ENCODE measurements around the gene LVRN. TPM values are rescaled to one million over a fixed set of nuclear protein-coding genes. Genes with fewer than 3 reads are reported as not detected.

The LVRN gene
- total and polyA plus RNA-seq, 2 donors (not counting 3 experiments of a cell fraction or from before 2014, with no cell fraction given): 0.11 to 0.38 TPM

DNA sequence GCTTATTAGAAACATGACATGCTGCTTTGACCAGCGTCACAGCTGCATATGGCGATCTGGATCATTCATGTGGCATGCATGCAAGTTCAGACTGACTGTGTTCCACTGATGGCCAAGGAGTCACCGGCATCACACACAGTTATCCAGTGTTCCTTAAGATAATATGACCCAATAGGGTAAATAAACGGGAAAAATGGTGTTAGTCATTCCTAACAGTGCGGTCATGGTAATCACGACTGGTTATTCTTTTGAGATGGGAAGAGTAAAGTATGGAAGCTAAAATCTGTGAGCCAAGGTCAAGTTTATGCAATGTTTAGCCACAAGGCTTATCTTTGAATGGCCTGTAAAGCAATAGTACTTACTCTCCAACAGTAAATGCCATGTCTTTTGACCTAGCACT, 29.3 kb upstream of the LVRN start:
- Histone ChIP-seq H3K9me3 (replicated peaks; ENCODE audit: control insufficient read depth, insufficient read depth, low read length) (no peaks in the 10 kb centered on the region), H3K4me1 (ENCODE audit: control insufficient read depth, extremely low read depth, insufficient read depth, low read length) (no peaks in the 10 kb centered on the region), H3K9me1 (replicated peaks; ENCODE audit: control insufficient read depth, extremely low read depth, insufficient read depth, low read length) (no peaks in the 10 kb centered on the region), H3K4me2 (ENCODE audit: insufficient read depth, low read length) (no peak overlapping the region), H3K9ac (replicated peaks; ENCODE audit: extremely low read depth, insufficient read depth, low read length) (no peak overlapping the region), H3K4me3 (replicated peaks in 1 of 3; ENCODE audit: insufficient read depth in 1 of 3, low read depth in 1 of 3, low read length in 3 of 3) (no peak overlapping the region), H3K27ac (ENCODE audit: insufficient read depth, low read depth, low read length) (no peak overlapping the region), H3K27me3 (ENCODE audit: control insufficient read depth in 2 of 2, insufficient read depth in 2 of 2, low read length in 2 of 2) (no peaks in the 10 kb centered on the region), H4K20me1 (replicated peaks; ENCODE audit: control insufficient read depth, extremely low read depth, insufficient read depth, low read length) (no peaks in the 10 kb centered on the region), H3K36me3 (ENCODE audit: control insufficient read depth in 2 of 2, extremely low read depth in 1 of 2, insufficient read depth in 2 of 2, low read length in 2 of 2) (no peaks in the 10 kb centered on the region), H2AFZ (ENCODE audit: low read depth, low read length) (no peak overlapping the region), H3K79me2 (ENCODE audit: control insufficient read depth, insufficient read depth, low read length) (no peaks in the 10 kb centered on the region)
- CTCF ChIA-PET: no interaction called here
- intact Hi-C loops (cut with micrococcal nuclease) (no loop called here), dilution Hi-C loops (cut with MboI; ENCODE audit: extremely low pct_ligation_motif_present, low sequenced_read_pairs) (no loop called here)
- FAIRE-seq (no peak), DNase-seq (ENCODE audit: low read depth, low spot score) (no peak)
- no peak for TF ChIP-seq JUN (IDR thresholded peaks at IDR 0.05; ENCODE audit: borderline replicate concordance, insufficient read depth, insufficient read length, low read depth)
- no peak for TF ChIP-seq MYC (IDR thresholded peaks at IDR 0.05; ENCODE audit: low read depth, low read length)
- no peak for TF ChIP-seq POLR2A (IDR thresholded peaks at IDR 0.05; ENCODE audit: low read depth, low read length)
- TF ChIP-seq, protein P1, sequence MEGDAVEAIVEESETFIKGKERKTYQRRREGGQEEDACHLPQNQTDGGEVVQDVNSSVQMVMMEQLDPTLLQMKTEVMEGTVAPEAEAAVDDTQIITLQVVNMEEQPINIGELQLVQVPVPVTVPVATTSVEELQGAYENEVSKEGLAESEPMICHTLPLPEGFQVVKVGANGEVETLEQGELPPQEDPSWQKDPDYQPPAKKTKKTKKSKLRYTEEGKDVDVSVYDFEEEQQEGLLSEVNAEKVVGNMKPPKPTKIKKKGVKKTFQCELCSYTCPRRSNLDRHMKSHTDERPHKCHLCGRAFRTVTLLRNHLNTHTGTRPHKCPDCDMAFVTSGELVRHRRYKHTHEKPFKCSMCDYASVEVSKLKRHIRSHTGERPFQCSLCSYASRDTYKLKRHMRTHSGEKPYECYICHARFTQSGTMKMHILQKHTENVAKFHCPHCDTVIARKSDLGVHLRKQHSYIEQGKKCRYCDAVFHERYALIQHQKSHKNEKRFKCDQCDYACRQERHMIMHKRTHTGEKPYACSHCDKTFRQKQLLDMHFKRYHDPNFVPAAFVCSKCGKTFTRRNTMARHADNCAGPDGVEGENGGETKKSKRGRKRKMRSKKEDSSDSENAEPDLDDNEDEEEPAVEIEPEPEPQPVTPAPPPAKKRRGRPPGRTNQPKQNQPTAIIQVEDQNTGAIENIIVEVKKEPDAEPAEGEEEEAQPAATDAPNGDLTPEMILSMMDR (IDR thresholded peaks at IDR 0.05; ENCODE audit: extremely low read depth in 1 of 2, insufficient read depth in 1 of 2, low read depth in 1 of 2, low read length in 2 of 2): no peak
- TF ChIP-seq, protein P2, sequence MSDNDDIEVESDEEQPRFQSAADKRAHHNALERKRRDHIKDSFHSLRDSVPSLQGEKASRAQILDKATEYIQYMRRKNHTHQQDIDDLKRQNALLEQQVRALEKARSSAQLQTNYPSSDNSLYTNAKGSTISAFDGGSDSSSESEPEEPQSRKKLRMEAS (IDR thresholded peaks at IDR 0.05; ENCODE audit: insufficient read depth, insufficient read length): no peak
- no peak for TF ChIP-seq GATA2 (IDR thresholded peaks at IDR 0.05; ENCODE audit: insufficient read depth, insufficient read length, low read depth, low read length)
- no peak for TF ChIP-seq FOS (IDR thresholded peaks at IDR 0.05; ENCODE audit: borderline replicate concordance, insufficient read depth, low read length)
- no peak for TF ChIP-seq EZH2 (IDR thresholded peaks at IDR 0.05; ENCODE audit: borderline replicate concordance, low read depth, low read length, severe bottlenecking)
- TF ChIP-seq POLR2AphosphoS5 (IDR thresholded peaks at IDR 0.05; ENCODE audit: insufficient read depth, low read depth, low read length): no peak
- POLR2A ChIA-PET: no interaction called here
- BruUV-seq (replicated peaks): no TSS peak
